Stimulated activated CD8-positive, alpha-beta memory T cell treated with anti-CD3 and anti-CD28 coated beads, Interleukin-12 subunit alpha, Interleukin-12 subunit beta, amount 100 ng/mL, for 4 hours (primary cell): ENCODE measurements around the gene C3orf80.
"Not testable (repeated sequence)": the region's sequence is repeated elsewhere in the genome, so short reads cannot be mapped to it uniquely, and the experiment has no call there.

Experiments
- DNase-seq: peaks from one replicate; pipeline ENCODE4 v3.0.0-alpha.2; 2020; ENCODE audit warnings: low read depth

The C3orf80 gene

GRCh38 chr3:160213191-160213590 is 12.0 kb upstream of the C3orf80 start:
- DNase-seq = no peak

- no peak for DNase-seq
These were observed 7.5 kb upstream of the C3orf80 start for GRCh38 chr3:160217675-160218074.

GRCh38 chr3:160218136-160218535 is 7.1 kb upstream of the C3orf80 start:
- DNase-seq = no peak

GRCh38 chr3:160220038-160220437 is 5.2 kb upstream of the C3orf80 start:
- DNase-seq = no peak

GRCh38 chr3:160221019-160221418 is 4.2 kb upstream of the C3orf80 start:
- DNase-seq = no peak

- no peak for DNase-seq
These were observed 966 bp upstream of the C3orf80 start for GRCh38 chr3:160224256-160224655.

- no peak for DNase-seq
These were observed 429 bp upstream of the C3orf80 start for GRCh38 chr3:160224811-160225175.

GRCh38 chr3:160226026-160226907 is 1.0 kb downstream of the C3orf80 start:
- DNase-seq = no peak

- DNase-seq = no peak
These were observed 2.2 kb downstream of the C3orf80 start for GRCh38 chr3:160227419-160227818.

GRCh38 chr3:160232014-160232413 is 6.8 kb downstream of the C3orf80 start:
- DNase-seq = no peak

GRCh38 chr3:160240719-160241118 is 15.5 kb downstream of the C3orf80 start:
- not testable (repeated sequence) for DNase-seq

GRCh38 chr3:160245261-160245800 is 20.1 kb downstream of the C3orf80 start:
- no peak for DNase-seq

GRCh38 chr3:160247766-160248165 is 22.5 kb downstream of the C3orf80 start:
- DNase-seq = no peak

GRCh38 chr3:160253298-160253697 is 28.1 kb downstream of the C3orf80 start:
- no peak for DNase-seq

- DNase-seq = no peak
These were observed 32.4 kb downstream of the C3orf80 start for GRCh38 chr3:160257606-160258005.

GRCh38 chr3:160259589-160259988 is 34.4 kb downstream of the C3orf80 start:
- DNase-seq = no peak

- no peak for DNase-seq
These were observed 35.5 kb downstream of the C3orf80 start for GRCh38 chr3:160260587-160261270.

- DNase-seq = no peak
These were observed 39.9 kb downstream of the C3orf80 start for GRCh38 chr3:160265088-160265487.
